IPS-NIHi7 (cell line): ENCODE measurements around the gene DNPEP.
"Not testable (repeated sequence)": the region's sequence is repeated elsewhere in the genome, so short reads cannot be mapped to it uniquely, and the experiment has no call there.

Experiments used
- DNase-seq: peaks from one replicate; pipeline ENCODE4 v3.0.0; 2012; ENCODE audit warnings: mixed read lengths; ENCODE audit errors: extremely low spot score

The DNPEP gene

DNA sequence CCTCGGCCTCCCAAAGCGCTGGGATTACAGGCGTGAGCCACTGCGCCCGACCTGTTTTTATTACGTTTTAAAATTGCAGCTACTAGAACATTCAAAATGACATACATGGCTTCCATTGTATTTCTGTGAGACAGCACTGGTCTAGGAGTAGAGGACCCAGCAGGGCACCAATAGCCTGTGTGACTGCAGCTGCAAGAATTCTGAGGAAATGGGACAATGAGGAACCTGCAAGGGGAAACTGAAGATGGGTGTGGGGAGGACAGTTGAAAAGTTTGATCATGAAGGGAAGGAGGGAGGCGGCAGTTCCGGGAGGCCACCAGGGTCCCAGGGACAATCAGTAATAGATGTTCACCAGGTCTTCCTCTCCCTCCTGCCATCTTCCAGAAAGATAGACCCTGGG is 13.9 kb upstream of the DNPEP start:
- DNase-seq: no peak

DNA sequence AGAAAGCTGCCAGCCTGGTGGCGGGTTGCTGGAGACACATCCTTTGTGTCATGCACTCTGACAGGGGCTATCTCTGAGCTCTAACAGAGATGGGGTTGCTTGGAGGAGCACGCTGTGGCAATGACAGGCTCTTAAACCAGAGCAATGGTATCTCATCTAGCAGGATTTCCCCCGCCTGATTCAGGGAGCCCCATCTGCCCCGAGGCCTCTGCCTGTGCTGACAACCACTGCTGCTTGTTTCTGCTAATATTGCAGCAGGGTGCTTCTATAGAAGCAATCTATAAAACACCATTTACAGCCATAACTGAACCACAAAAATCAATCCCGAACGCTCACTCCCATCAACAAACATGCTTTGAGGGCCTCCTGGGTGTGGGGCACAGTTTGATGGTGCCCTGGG is 12.8 kb upstream of the DNPEP start:
- DNase-seq: no peak

- no peak for DNase-seq
These were observed 12.2 kb upstream of the DNPEP start for GRCh38 chr2:219399716-219400478.

DNA sequence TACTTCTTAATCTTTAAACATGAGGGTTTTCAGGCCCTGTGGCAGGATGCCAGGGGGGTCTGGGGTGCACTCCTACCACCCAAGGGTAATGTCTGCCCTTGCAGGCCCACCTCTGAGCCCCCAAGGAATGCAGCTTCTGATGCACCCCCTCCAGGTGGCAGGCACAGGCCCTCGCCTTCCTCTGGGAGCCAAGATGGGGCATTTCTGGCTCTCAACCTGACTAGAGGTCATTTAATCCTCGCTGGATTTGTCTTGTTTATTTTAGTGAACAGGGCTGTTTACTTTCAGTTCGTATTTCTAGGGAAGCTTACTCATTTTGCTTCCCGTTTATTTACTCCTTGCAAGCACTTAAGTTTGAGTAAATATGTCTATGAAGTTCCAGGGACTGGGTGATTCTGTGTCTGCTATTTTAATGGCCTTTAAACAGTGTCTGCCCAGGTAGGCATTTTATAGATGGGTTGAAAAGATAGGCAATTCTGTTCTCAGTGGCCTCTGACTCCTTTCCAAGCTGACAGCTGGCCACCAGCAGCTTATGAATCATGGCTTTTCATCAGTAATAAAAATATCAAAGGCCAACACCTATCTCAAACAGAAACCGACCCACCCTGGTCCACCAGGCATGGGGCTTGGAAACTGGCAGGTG is 11.1 kb upstream of the DNPEP start:
- DNase-seq: no peak

GRCh38 chr2:219396863-219397457 is 9.2 kb upstream of the DNPEP start:
- no peak for DNase-seq

DNA sequence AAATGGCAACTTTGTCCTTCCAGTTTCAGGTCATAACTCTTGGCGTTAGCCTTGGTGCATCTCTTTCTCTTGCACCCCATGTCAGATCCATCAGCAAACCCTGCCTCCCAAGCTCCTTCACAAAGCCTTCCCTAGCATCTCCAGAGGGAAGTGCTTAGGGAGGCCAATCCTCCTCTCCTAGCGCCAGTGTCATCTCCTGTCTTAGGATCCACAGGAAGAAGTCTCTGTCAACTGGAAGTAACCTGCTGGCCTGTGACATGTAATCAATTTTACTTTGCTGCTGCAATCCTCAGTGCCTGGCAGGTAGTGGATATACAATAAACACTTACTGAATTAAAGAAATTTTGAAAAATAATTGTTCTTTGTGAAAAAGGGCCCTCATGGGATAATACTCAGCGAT is 7.9 kb upstream of the DNPEP start:
- no peak for DNase-seq

DNA sequence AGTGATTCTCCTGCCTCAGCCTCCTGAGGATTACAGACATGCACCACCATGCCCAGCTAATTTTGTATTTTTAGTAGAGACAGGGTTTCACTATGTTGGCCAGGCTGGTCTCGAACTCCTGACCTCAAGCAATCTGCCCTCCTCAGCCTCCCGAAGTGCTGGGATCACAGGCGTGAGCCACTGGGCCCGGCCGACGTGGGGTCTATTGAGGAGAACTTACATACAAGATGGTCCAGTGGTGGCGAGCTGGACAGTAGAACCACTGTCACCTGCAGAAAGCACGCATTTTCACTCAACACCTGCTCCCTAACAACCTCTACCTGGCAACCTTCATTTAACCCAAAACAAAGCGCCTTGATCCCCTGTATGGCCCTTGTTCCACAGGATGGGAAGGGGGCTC is 7.3 kb upstream of the DNPEP start:
- DNase-seq: not testable (repeated sequence)

GRCh38 chr2:219392754-219393153 is 5.0 kb upstream of the DNPEP start:
- no peak for DNase-seq

DNA sequence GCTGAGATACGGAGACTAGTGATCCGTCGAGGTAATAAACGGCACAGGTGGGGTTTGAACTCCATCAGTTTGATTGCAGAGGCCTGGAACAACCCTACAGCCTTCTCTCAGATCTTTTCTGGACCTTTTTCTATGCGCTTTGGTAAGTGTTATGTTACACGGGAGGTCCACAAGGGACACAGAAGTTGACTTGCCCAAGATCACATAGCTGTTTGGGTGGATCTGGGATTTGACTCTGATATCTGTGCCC is 1.1 kb upstream of the DNPEP start:
- DNase-seq: no peak

DNA sequence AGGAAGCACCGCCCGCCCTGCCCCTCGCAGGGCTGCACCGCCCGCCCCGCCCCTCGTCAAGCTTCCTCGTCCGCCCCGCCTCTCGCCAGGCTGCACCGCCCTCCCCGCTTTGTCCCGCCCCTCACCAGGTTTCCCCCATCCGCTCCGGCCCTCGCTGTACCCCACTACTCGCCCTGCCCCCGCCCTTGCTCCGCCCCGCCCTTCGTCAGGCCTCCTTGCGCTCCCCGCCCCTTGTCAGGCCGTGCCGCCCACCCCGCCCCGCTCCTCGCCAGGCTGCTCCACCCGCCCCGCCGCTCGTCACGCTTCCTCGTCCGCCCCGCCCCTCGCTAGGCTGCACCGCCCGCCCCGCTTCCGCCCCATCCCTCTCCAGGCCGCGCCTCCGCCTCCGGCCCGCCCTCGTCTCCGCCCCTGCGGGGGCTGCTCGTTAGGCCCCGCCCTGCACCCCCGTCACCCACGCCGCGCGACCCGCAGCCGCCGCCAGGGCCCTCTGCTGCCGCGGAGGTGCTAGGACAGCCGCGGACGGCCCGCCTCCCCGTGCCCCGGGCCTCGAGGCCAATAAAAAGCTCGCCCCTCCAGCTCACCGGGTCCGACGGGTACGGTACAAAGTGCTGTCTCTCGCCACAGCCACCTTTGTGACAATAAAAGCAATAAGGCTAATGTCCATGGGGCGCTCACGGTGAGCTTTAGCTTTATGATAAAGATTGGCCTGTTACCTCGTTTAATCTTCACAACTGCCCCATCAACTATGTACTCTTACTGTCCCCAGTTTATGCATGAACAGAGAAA is 602 bp upstream of the DNPEP start:
- peak; percentile 96 for DNase-seq

- DNase-seq: no peak
These were observed 1.0 kb downstream of the DNPEP start for GRCh38 chr2:219386532-219387280.

- no peak for DNase-seq
These were observed 1.7 kb downstream of the DNPEP start for GRCh38 chr2:219385958-219386520.

GRCh38 chr2:219384859-219385258 is 2.9 kb downstream of the DNPEP start:
- DNase-seq: no peak

- DNase-seq: peak; percentile 38
These were observed 3.5 kb downstream of the DNPEP start for GRCh38 chr2:219384083-219384713.

- DNase-seq: no peak
These were observed 6.3 kb downstream of the DNPEP start for GRCh38 chr2:219381448-219381847.

- DNase-seq: no peak
These were observed 6.8 kb downstream of the DNPEP start for GRCh38 chr2:219380926-219381325.

DNA sequence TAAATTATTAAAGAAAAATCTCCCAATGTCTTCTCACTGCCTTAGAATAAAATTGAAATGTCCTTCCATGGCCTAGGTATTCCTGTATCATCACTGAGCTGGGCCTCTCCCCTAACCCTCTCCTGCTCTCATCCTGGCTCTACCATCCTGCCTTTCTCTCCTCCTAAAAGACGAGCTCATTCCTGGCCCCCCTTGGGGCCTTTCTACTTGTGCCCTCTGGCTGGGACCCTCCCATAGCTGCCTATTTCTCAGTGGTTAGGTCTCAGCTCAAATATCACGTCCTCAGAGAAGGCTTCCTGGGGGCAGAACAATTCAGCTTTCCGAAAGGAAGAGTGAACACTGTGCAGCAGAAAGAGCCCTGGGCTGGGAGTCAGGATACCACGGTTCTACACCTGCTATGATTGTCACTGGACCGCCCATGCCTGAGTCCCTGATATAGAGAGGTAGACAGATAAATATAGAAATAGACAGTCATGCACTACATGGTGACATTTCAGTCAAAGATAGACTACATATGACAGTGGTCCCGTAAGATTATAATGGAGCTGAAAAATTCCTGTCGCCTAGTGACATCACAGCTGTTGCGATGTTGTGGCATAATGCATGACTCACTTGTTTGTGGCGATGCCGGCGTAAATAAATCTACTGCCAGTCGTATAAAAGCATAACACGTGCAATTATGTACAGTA is 9.4 kb downstream of the DNPEP start:
- DNase-seq: no peak

- no peak for DNase-seq
These were observed 18.3 kb downstream of the DNPEP start for GRCh38 chr2:219369447-219369861.

GRCh38 chr2:219368690-219369191 is 19.0 kb downstream of the DNPEP start:
- no peak for DNase-seq

DNA sequence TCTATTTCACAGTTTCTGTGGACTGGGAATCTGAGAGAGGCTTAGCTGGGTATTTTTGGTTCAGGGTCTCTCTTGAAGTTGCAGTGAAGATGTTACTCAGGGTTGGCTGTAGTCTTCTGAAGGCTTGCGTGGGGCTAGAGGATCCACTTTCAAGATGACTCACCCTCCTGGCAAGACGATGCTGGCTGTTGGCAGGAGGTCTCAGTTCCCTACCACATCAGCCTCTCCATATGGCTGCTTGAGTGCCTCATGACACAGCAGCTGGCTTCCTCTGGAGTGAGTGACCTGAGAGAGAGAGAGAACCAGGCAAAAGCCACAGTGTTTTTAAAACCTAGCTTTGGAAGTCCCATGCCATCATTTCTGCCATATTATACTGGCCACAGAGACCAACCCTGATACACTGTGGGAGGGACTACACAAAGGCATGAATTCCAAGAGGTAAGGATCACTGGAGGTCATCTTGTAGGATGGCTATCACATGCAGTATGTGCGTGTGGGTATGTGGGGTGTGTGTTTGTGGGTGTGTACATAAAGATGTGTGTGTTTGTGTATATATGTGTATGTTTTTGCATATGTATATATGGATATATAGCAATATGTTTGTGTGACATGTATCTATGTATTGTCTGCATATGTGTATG is 25.1 kb downstream of the DNPEP start:
- no peak for DNase-seq
